HEK293T (cell line): Measurements from ENCODE around the gene BARX2.

ENCODE experiments used
- ARNT ChIP-seq: fragments of 450-650 bp; IDR thresholded peaks from 2 replicates; pipeline ENCODE4 v1.6.1; 2017; ENCODE audit warnings: mild to moderate bottlenecking
- BHLHE40 ChIP-seq: fragments of 450-650 bp; IDR thresholded peaks from 2 replicates; pipeline ENCODE4 v1.6.1; 2016; ENCODE audit warnings: mild to moderate bottlenecking, moderate library complexity, borderline replicate concordance
- FOXA1 ChIP-seq: fragments of 450-650 bp; IDR thresholded peaks from 2 replicates; pipeline ENCODE4 v1.6.1; 2016; ENCODE audit warnings: mild to moderate bottlenecking
- FOXK2 ChIP-seq: fragments of 450-650 bp; IDR thresholded peaks from 2 replicates; pipeline ENCODE4 v1.6.1; 2016; ENCODE audit warnings: mild to moderate bottlenecking
- FOXM1 ChIP-seq: fragments of 450-650 bp; IDR thresholded peaks from 2 replicates; pipeline ENCODE4 v1.6.1; 2017; ENCODE audit warnings: mild to moderate bottlenecking, borderline replicate concordance
- NFRKB ChIP-seq: fragments of 450-650 bp; IDR thresholded peaks from 2 replicates; pipeline ENCODE4 v1.6.1; 2016; ENCODE audit warnings: mild to moderate bottlenecking, moderate library complexity
- SP1 ChIP-seq: fragments of 450-650 bp; IDR thresholded peaks from 2 replicates; pipeline ENCODE4 v1.6.1; 2017
- TARDBP ChIP-seq: fragments of 450-650 bp; IDR thresholded peaks from 2 replicates; pipeline ENCODE4 v1.6.1; 2016

- TF ChIP-seq SP1, result no peak
- no peak for TF ChIP-seq FOXK2
- no peak for TF ChIP-seq TARDBP
- TF ChIP-seq NFRKB, result no peak
- no peak for TF ChIP-seq ARNT
- TF ChIP-seq FOXM1, result no peak
- no peak for TF ChIP-seq BHLHE40
- TF ChIP-seq FOXA1, result no peak
These were observed 476 bp upstream of the BARX2 start for GRCh38 chr11:129374993-129375750.
